ENCODE measurements around the gene TMEM132C.
A peak's percentile ranks its signal among the peaks of the same experiment; 100 is the strongest.

Gene TMEM132C

DNA sequence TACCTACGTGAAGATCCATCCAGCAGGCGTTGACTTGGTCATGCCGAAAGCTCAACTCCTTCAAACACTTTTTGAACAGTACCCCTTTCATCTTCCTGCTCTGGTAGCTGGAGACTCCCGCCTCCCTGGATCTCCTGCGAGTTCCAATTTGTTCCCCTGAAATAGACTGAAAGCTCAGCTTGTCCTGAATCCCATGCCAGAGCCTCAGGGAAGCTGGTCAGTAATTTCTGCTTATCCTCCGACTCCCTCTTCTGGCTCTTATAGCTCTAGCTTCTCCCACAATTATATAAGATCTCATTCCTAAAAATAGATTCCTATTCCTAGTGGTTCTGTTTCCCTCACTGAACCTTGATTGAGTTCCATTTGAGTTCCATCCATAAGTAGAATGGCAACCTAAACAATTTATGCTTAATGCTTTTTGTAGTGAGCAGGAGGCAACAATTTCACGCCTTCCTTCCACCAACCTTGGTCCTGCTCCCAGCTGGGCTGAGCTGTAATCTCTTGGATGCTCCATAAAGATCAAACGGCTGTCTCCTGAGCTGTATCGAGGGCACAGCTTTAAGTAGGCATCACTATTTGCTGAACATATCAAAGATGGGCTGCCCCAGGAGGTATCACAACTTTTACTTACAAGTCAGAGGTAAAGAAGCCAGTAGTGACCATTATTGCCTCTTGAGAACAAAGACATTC is 8.0 kb upstream of the TMEM132C start:
- no peak overlapping the region for H3K9ac ChIP-seq (ENCODE audit: low read length in 5 of 5)
- peaks cover 0 to 5% (median 0%) of the 10 kb centered on the region in 5 donors for H3K9me3 ChIP-seq (ENCODE audit: control insufficient read depth in 5 of 5, low read length in 5 of 5)
- no peak overlapping the region for H3K27ac ChIP-seq (ENCODE audit: low read depth, low read length)
- H3K27me3 ChIP-seq (ENCODE audit: control insufficient read depth in 5 of 5, insufficient read depth in 4 of 5, low read length in 5 of 5): peaks cover 0 to 4% (median 0%) of the 10 kb centered on the region in 5 donors
- H3K4me1 ChIP-seq (ENCODE audit: control insufficient read depth in 5 of 5, insufficient read depth in 5 of 5, low read length in 5 of 5): peaks cover 0 to 15% (median 9%) of the 10 kb centered on the region in 5 donors
- H3K36me3 ChIP-seq (ENCODE audit: control insufficient read depth in 5 of 5, insufficient read depth in 5 of 5, low read length in 5 of 5): no peaks in the 10 kb centered on the region
- H3K4me3 ChIP-seq (ENCODE audit: low read depth in 1 of 5, low read length in 5 of 5): no peak overlapping the region

GRCh38 chr12:128259556-128260070 is 7.4 kb upstream of the TMEM132C start:
- no peak overlapping the region for H3K27ac ChIP-seq (ENCODE audit: low read depth, low read length)
- H3K4me1 ChIP-seq (ENCODE audit: control insufficient read depth in 5 of 5, insufficient read depth in 5 of 5, low read length in 5 of 5): peaks cover 0 to 15% (median 9%) of the 10 kb centered on the region in 5 donors
- H3K4me3 ChIP-seq (ENCODE audit: low read depth in 1 of 5, low read length in 5 of 5): no peak overlapping the region
- peaks cover 0 to 4% (median 0%) of the 10 kb centered on the region in 5 donors for H3K27me3 ChIP-seq (ENCODE audit: control insufficient read depth in 5 of 5, insufficient read depth in 4 of 5, low read length in 5 of 5)
- H3K36me3 ChIP-seq (ENCODE audit: control insufficient read depth in 5 of 5, insufficient read depth in 5 of 5, low read length in 5 of 5): no peaks in the 10 kb centered on the region
- H3K9ac ChIP-seq (ENCODE audit: low read length in 5 of 5): no peak overlapping the region
- peaks cover 0 to 5% (median 0%) of the 10 kb centered on the region in 5 donors for H3K9me3 ChIP-seq (ENCODE audit: control insufficient read depth in 5 of 5, low read length in 5 of 5)

DNA sequence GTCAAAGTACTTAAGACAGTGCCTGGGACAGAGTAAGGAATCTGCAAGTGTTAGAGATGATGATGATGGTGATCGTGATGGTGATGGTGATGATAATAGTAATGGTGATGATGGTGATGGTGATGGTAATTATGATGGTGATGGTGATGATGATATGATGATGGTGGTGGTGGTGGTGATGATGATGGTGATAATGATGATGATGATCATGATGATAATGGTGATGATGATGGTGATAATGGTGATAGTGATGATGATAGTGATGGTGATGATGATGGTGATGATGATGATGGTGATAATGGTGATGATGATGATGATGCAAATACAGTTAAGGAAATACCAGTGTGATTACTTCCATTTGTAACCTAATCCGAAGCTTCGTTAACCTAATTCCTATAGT is 5.2 kb upstream of the TMEM132C start:
- Histone ChIP-seq H3K27ac (ENCODE audit: low read depth, low read length) (no peak overlapping the region), H3K4me1 (ENCODE audit: control insufficient read depth in 5 of 5, insufficient read depth in 5 of 5, low read length in 5 of 5) (peaks cover 0 to 29% (median 14%) of the 10 kb centered on the region in 5 donors), H3K9me3 (ENCODE audit: control insufficient read depth in 5 of 5, low read length in 5 of 5) (peaks cover 0 to 5% (median 0%) of the 10 kb centered on the region in 5 donors), H3K9ac (ENCODE audit: low read length in 5 of 5) (no peak overlapping the region), H3K36me3 (ENCODE audit: control insufficient read depth in 5 of 5, insufficient read depth in 5 of 5, low read length in 5 of 5) (no peaks in the 10 kb centered on the region), H3K4me3 (ENCODE audit: low read depth in 1 of 5, low read length in 5 of 5) (no peak overlapping the region), H3K27me3 (ENCODE audit: control insufficient read depth in 5 of 5, insufficient read depth in 4 of 5, low read length in 5 of 5) (peaks cover 0 to 9% (median 0%) of the 10 kb centered on the region in 5 donors)

GRCh38 chr12:128265566-128265965 is 1.4 kb upstream of the TMEM132C start:
- no peak overlapping the region for H3K27ac ChIP-seq (ENCODE audit: low read depth, low read length)
- no peak overlapping the region for H3K9ac ChIP-seq (ENCODE audit: low read length in 5 of 5)
- no peaks in the 10 kb centered on the region for H3K36me3 ChIP-seq (ENCODE audit: control insufficient read depth in 5 of 5, insufficient read depth in 5 of 5, low read length in 5 of 5)
- peaks cover 0 to 13% (median 3%) of the 10 kb centered on the region in 5 donors for H3K27me3 ChIP-seq (ENCODE audit: control insufficient read depth in 5 of 5, insufficient read depth in 4 of 5, low read length in 5 of 5)
- H3K9me3 ChIP-seq (ENCODE audit: control insufficient read depth in 5 of 5, low read length in 5 of 5): peaks cover 0 to 5% (median 0%) of the 10 kb centered on the region in 5 donors
- H3K4me1 ChIP-seq (ENCODE audit: control insufficient read depth in 5 of 5, insufficient read depth in 5 of 5, low read length in 5 of 5): peaks cover 0 to 44% (median 34%) of the 10 kb centered on the region in 5 donors
- H3K4me3 ChIP-seq (ENCODE audit: low read depth in 1 of 5, low read length in 5 of 5): peak overlapping the region in 1 of 5 donors; percentile 41

GRCh38 chr12:128266086-128266485 is 884 bp upstream of the TMEM132C start:
- Histone ChIP-seq H3K36me3 (ENCODE audit: control insufficient read depth in 5 of 5, insufficient read depth in 5 of 5, low read length in 5 of 5) (no peaks in the 10 kb centered on the region), H3K9me3 (ENCODE audit: control insufficient read depth in 5 of 5, low read length in 5 of 5) (peaks cover 0 to 5% (median 0%) of the 10 kb centered on the region in 5 donors), H3K27me3 (ENCODE audit: control insufficient read depth in 5 of 5, insufficient read depth in 4 of 5, low read length in 5 of 5) (peaks cover 0 to 13% (median 3%) of the 10 kb centered on the region in 5 donors), H3K27ac (ENCODE audit: low read depth, low read length) (no peak overlapping the region), H3K4me3 (ENCODE audit: low read depth in 1 of 5, low read length in 5 of 5) (peak overlapping the region; percentile 49 to 65 (median 58)), H3K4me1 (ENCODE audit: control insufficient read depth in 5 of 5, insufficient read depth in 5 of 5, low read length in 5 of 5) (peaks cover 0 to 44% (median 34%) of the 10 kb centered on the region in 5 donors), H3K9ac (ENCODE audit: low read length in 5 of 5) (peak overlapping the region in 1 of 5 donors; percentile 50)

DNA sequence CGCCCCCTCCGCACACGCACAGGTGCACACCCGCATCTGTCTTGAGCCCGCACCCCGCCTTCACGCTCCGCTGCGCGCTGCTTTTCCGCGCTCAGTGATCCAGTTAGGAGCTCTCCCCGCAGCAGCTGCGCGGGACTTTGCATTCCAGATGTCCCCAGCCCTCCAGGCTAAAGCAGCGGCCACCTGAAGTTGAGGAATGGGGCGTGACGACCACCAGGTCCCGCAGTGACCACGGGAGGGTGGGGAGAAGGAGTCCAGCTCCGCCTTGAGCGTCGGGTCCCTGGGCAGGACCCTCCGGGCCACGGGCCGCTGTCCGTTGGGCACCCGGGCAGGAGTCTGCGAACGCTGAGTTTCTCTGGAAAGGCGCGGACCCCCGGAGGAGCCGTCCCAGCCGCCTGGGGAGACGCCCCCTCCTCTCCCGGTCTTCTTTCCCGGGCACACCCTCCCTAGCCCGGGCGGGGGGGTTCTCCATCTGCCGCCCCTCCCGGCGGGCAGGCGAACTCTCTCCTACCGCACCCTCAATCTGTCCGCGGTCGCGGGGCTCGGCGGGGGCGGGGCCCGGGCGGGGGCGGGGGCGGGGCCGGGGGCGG is 334 bp upstream of the TMEM132C start:
- no peaks in the 10 kb centered on the region for H3K36me3 ChIP-seq (ENCODE audit: control insufficient read depth in 5 of 5, insufficient read depth in 5 of 5, low read length in 5 of 5)
- peaks cover 0 to 13% (median 3%) of the 10 kb centered on the region in 5 donors for H3K27me3 ChIP-seq (ENCODE audit: control insufficient read depth in 5 of 5, insufficient read depth in 4 of 5, low read length in 5 of 5)
- peak overlapping the region in 1 of 5 donors; percentile 50 for H3K9ac ChIP-seq (ENCODE audit: low read length in 5 of 5)
- peaks cover 0 to 49% (median 34%) of the 10 kb centered on the region in 5 donors for H3K4me1 ChIP-seq (ENCODE audit: control insufficient read depth in 5 of 5, insufficient read depth in 5 of 5, low read length in 5 of 5)
- peak overlapping the region; percentile 49 to 65 (median 58) for H3K4me3 ChIP-seq (ENCODE audit: low read depth in 1 of 5, low read length in 5 of 5)
- no peak overlapping the region for H3K27ac ChIP-seq (ENCODE audit: low read depth, low read length)
- H3K9me3 ChIP-seq (ENCODE audit: control insufficient read depth in 5 of 5, low read length in 5 of 5): peaks cover 0 to 5% (median 0%) of the 10 kb centered on the region in 5 donors

DNA sequence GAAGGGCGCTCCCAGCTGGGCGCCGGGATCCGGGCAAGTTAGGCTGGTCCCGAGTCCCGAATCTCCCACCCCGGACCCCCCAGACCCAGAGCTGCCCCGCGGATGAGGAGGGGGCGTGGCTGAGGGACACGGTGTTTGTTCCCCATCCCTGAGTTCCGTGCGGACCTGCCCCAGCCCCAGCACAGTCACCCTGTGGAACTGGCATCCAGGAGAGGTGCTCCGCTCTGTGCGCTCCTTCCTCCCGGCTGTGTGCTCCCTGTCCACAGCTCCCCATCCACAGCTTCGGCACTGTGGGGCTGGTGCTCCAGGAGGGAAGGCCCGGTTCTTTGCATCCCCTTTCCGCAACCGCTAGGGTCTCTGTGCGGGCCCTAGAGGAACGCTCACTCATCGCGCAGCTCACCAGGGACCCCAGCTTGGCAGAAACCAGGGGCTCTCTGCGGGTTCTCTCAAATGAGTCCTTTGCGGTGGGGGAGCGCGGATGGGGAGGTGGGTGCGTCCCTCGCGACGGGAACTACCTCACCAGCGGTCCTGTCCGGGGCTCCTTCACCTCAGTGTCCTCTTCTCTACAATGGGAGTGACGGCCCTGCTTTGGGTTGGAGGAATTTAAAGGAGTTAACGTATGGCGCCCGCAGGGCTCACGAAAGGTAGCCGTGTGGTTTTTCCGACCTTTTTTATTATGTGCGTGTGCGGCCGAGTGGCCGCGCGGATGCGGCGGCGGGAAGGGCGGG is 845 bp downstream of the TMEM132C start:
- H3K9ac ChIP-seq (ENCODE audit: low read length in 5 of 5): peak overlapping the region in 4 of 5 donors; percentile 35 to 69 (median 52)
- peaks cover 0 to 5% (median 0%) of the 10 kb centered on the region in 5 donors for H3K9me3 ChIP-seq (ENCODE audit: control insufficient read depth in 5 of 5, low read length in 5 of 5)
- H3K27me3 ChIP-seq (ENCODE audit: control insufficient read depth in 5 of 5, insufficient read depth in 4 of 5, low read length in 5 of 5): peaks cover 0 to 13% (median 3%) of the 10 kb centered on the region in 5 donors
- H3K4me1 ChIP-seq (ENCODE audit: control insufficient read depth in 5 of 5, insufficient read depth in 5 of 5, low read length in 5 of 5): peaks cover 0 to 52% (median 34%) of the 10 kb centered on the region in 5 donors
- H3K36me3 ChIP-seq (ENCODE audit: control insufficient read depth in 5 of 5, insufficient read depth in 5 of 5, low read length in 5 of 5): no peaks in the 10 kb centered on the region
- peak overlapping the region; percentile 68 to 99 (median 78) for H3K4me3 ChIP-seq (ENCODE audit: low read depth in 1 of 5, low read length in 5 of 5)
- H3K27ac ChIP-seq (ENCODE audit: low read depth, low read length): no peak overlapping the region

DNA sequence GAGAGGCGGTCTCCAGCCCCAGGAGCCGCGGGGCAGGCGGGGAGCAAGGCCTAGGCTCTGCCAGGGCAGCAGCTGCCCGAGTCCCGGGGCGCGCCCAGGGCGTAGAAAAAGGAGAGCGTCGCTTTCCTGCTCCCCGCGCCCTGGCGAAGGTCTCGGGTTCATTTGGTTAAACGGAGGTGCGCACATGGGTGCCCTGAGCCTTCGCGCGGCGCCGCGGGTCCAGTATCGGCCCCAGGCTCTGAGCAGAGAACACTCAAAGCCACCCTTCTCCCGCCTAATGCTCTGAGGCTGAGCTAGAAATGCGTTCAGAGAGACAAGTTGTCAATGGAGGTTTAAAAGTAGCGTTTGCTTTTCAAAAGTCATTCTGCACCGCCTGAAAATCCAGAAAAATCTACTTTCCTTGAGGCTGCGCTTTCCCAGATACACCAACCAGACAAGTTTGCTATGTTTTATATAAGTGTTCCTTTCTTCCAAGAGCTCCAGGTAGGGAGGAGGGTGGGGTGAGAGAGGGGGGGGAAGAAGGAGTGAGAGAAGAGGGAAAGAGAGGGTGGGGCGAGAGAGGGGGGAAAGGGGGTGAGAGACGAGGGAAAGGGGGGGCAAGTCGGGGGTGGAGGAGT is 1.5 kb downstream of the TMEM132C start:
- Histone ChIP-seq H3K9me3 (ENCODE audit: control insufficient read depth in 5 of 5, low read length in 5 of 5) (peaks cover 0 to 5% (median 0%) of the 10 kb centered on the region in 5 donors), H3K4me1 (ENCODE audit: control insufficient read depth in 5 of 5, insufficient read depth in 5 of 5, low read length in 5 of 5) (peaks cover 0 to 52% (median 34%) of the 10 kb centered on the region in 5 donors), H3K4me3 (ENCODE audit: low read depth in 1 of 5, low read length in 5 of 5) (peak overlapping the region; percentile 68 to 99 (median 78)), H3K36me3 (ENCODE audit: control insufficient read depth in 5 of 5, insufficient read depth in 5 of 5, low read length in 5 of 5) (no peaks in the 10 kb centered on the region), H3K27ac (ENCODE audit: low read depth, low read length) (peak overlapping the region; percentile 50), H3K27me3 (ENCODE audit: control insufficient read depth in 5 of 5, insufficient read depth in 4 of 5, low read length in 5 of 5) (peaks cover 0 to 13% (median 3%) of the 10 kb centered on the region in 5 donors), H3K9ac (ENCODE audit: low read length in 5 of 5) (peak overlapping the region in 3 of 5 donors; percentile 41 to 69 (median 63))

GRCh38 chr12:128269181-128269591 is 2.2 kb downstream of the TMEM132C start:
- Histone ChIP-seq H3K36me3 (ENCODE audit: control insufficient read depth in 5 of 5, insufficient read depth in 5 of 5, low read length in 5 of 5) (no peaks in the 10 kb centered on the region), H3K27me3 (ENCODE audit: control insufficient read depth in 5 of 5, insufficient read depth in 4 of 5, low read length in 5 of 5) (peaks cover 0 to 13% (median 3%) of the 10 kb centered on the region in 5 donors), H3K9me3 (ENCODE audit: control insufficient read depth in 5 of 5, low read length in 5 of 5) (peaks cover 0 to 3% (median 0%) of the 10 kb centered on the region in 5 donors), H3K4me1 (ENCODE audit: control insufficient read depth in 5 of 5, insufficient read depth in 5 of 5, low read length in 5 of 5) (peaks cover 0 to 52% (median 34%) of the 10 kb centered on the region in 5 donors), H3K4me3 (ENCODE audit: low read depth in 1 of 5, low read length in 5 of 5) (peak overlapping the region; percentile 10 to 80 (median 61)), H3K27ac (ENCODE audit: low read depth, low read length) (peak overlapping the region; percentile 50), H3K9ac (ENCODE audit: low read length in 5 of 5) (no peak overlapping the region)
